IPS DF 4.7 (cell line): ENCODE results near the gene TAF4B.
"Not testable (repeated sequence)": the region's sequence is repeated elsewhere in the genome, so short reads cannot be mapped to it uniquely, and the experiment has no call there.

Experiments used
- DNase-seq: peaks from one replicate; pipeline ENCODE4 v3.0.0-alpha.2; 2013; ENCODE audit warnings: low spot score; ENCODE audit errors: extremely low read depth

TAF4B gene

DNA sequence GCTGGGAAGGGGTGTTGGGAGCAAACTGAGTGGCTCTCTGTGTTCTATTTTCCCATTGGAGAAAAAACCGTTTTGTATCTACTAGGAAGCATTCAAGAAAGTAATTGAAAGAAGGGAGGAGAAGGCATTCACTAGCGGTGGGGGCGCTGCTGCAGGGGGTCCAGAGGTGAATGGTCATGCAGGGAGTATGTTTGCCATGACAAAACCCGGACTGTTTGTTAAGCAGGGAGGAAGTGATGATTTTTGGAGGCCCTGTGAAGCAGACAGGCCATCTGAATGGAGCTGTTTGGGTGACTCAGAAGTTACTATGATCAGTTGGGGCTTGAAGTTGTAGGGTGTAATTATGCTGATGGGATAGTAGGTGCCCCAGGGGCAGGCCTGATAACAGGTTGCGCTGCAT is 7.0 kb downstream of the TAF4B start:
- DNase-seq, result no peak

DNA sequence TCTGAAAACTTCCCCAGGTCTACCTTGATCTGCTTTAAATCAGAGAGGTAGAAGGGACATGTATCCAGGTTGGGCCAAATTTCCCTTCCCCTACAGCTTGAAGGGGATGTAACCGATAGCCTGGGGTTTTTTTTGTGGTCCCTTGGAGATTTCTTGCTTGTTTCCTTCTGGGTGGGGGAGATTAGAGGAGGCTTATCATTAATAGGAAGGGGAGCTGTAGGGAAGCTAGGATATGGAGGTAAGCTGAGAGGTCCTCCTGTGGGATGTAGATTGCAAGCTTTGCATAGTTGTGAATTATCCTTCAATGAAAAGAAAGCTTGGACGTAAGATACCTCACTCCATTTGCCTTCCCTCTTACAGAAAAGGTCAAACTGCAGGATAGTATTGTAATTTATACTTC is 11.1 kb downstream of the TAF4B start:
- DNase-seq, result not testable (repeated sequence)

DNA sequence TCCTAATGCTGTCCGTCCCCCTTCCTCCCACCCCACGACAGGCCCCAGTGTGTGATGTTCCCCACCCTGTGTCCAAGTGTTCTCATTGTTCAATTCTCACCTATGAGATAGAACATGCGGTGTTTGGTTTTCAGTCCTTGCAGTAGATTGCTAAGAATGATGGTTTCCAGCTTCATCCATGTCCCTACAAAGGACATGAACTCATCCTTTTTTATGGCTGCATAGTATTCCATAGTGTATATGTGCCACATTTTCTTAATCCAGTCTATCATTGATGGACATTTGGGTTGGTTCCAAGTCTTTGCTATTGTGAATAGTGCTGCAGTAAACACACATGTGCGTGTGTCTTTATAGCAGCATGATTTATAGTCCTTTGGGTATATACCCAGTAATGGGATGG is 12.5 kb downstream of the TAF4B start:
- not testable (repeated sequence) for DNase-seq

DNA sequence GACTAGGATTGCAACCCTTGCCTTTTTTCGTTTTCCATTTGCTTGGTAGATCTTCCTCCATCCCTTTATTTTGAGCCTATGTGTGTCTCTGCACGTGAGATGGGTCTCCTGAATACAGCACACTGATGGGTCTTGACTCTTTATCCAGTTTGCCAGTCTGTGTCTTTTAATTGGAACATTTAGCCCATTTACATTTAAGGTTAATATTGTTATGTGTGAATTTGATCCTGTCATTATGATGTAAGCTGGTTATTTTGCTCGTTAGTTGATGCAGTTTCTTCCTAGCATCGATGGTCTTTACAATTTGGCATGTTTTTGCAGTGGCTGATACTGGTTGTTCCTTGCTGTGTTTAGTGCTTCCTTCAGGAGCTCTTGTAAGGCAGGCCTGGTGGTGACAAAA is 16.1 kb downstream of the TAF4B start:
- not testable (repeated sequence) for DNase-seq

DNA sequence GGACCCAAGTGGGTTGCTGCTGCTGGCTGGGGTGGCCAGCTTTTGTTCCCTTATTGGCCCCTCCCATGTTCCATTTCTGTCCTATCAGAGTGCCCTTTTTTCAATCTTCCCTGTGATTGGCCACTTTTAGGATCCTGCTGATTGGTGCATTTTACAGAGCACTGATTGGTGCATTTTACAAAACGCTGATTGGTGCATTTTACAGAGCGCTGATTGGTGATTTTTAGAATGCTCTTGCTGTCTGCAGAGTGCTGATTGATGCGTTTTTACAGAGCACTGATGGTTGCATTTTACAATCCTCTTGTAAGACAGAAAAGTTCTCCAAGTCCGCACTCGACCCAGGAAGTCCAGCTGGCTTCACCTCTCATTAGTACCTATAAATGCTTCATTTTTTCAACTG is 19.2 kb downstream of the TAF4B start:
- DNase-seq, result not testable (repeated sequence)

DNA sequence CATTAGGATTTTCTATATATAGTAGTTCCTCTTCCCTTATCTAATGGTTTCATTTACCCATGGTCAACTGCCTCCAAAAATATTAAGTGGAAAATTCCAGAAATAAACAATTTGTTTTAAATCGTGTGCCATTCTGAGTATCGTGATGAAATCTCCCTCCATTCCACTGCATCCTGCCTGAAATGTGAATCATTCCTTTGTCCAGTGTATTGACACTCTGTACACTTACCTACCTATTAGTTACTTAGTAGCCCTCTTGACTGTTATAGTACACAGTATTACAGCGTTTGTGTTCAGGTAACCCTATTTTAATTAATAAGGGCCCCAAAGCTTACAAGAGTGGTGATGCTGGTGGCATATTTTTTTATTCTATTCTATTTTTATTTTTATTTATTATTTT is 26.2 kb downstream of the TAF4B start:
- DNase-seq, result no peak

DNA sequence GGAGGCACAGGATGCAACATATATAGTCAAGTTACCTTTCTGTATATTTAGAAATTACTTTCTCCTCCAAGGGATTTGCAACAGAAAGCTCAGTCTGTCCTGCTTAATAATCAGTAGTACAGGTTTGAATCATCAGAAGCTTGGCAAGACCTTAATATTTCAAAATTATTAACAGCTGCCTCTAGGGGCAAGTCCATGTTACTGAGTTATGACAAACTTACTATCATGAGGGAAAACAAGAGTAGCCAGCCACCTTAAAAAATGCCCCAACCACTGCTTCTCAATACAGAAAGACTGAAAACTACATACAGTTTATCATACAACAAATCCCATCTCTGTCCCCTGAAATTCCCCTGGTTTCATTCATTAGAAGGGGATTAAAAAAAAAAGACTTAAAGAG is 28.6 kb downstream of the TAF4B start:
- not testable (repeated sequence) for DNase-seq

DNA sequence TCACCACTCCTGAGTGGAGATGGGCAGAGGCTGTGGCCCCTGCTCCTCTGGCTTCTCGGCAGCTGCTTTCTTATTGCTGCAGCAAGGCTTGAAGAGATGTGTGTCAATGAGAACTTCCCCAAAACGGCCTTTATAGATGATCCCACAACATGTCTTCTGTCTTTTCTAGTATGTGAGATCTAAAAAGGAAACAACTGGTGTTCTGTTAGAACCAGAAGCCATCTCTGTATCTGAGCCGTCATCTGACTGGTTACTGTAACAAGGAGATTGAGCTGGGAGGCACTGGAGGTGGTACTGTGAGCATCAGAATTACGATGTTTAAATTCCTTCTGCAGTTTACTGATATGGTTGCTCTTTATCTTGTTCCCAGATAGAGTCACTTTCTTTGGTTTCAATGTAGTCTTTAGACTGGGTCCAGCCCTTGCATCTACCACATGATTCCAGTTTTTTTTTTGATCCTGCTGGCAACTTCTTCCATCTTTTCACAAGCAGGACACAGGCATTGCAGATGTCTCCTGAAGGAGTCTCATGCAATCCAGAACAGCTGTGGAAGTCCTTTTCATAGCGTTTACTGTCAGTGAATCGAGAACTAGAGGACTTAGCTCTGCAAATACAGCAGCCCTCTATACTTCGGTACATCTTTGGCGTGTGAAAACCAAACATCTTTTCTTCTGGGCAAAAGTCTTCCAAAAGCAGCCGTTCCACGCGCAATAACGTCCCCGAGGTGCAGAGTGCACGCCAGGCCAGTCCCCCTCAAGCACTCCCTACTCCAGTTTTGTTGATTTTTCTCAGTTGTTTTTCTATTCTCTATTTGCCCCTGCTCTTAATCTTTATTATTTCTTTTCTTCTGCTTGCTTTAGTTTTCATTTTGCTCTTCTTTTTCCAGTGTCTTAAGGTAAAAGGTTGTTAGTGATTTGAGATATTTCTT is 29.7 kb downstream of the TAF4B start:
- DNase-seq, result no peak

DNA sequence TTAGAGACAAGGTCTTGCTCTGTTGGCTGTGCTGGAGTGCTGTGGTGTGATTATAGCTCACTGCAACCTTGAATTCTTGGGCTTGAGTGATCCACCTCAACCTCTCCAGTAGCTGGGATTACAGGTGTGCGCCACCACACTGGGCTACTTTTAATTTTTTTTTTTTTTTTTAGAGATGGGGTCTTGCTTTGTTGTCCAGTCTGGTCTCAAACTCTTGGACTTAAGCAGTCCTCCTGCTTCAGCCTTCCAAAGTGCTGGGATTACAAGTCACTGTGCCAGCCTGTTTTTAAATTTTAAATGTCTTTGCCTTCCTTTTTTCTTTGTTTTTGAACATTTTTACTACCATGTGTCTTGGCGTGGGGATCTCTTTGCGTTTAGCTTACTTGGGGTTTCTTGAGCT is 32.5 kb downstream of the TAF4B start:
- DNase-seq, result no peak

DNA sequence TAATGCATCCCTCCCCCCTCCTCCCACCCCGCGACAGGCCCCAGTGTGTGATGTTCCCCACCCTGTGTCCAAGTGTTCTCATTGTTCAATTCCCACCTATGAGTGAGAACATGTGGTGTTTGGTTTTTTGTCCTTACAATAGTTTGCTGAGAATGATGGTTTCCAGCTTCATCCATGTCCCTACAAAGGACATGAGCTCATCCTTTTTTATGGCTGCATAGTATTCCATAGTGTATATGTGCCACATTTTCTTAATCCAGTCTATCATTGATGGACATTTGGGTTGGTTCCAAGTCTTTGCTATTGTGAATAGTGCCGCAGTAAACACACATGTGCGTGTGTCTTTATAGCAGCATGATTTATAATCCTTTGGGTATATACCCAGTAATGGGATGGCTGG is 33.2 kb downstream of the TAF4B start:
- DNase-seq, result not testable (repeated sequence)

DNA sequence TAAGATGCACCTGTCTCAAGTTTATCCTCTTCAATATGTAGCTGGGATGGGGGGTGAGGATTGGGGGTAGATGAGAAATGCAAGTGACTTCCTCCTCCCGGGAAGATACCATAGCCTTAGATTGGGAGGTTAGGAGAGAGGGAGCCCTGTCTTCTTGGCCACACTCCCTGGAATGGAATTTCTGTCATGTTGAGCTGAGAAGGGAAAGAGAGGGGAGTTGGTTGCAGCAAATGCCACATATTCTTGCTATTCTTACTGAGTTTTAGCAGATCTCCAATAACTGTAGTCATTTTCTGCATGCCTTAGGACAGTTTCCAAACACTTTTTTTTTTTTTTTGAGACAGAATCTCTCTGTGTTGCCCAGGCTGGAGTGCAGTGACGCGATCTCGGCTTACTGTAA is 35.9 kb downstream of the TAF4B start:
- no peak for DNase-seq

DNA sequence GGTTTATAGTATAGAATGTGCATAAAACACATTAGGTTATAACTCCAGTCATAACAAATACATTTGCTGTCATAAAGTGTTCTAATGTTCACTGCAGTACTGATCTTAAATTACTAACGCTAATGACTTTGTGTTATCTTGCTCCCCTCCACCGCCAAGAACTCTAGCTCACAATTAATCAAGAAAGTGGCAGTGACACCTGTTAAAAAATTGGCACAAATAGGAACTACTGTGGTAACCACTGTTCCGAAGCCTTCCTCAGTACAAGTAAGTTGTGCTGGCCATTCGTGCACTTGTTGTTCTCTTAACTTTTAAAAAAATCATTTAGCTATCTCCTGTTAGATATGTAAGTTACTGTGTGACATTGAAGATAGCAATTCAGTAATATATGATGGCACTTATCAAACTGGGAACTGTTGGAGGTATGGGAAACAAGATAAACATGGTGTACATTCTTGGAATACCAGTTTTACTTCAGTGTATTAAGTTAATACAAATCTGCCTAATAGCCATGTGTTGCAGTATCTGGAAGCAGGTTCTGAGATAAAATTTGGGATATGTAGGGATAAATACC is 41.2 kb downstream of the TAF4B start:
- DNase-seq, result no peak

DNA sequence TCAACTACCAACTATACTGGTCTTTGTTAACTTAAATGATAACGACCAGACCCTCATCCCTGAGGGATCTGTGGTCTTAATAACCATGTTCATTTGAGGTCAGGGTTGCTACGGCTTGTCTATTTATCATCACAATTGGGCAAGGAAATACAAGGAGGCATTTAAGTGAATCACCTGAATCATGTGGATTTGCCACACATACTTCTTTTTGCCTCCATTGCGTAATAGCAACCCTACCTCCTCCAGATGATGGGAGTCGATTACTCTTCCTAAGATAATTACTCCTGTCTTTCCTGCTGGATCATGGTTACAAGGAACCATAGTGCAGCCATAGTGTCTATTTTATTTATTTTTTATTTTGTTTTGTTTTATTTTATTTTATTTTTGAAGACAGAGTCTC is 42.2 kb downstream of the TAF4B start:
- DNase-seq, result no peak

DNA sequence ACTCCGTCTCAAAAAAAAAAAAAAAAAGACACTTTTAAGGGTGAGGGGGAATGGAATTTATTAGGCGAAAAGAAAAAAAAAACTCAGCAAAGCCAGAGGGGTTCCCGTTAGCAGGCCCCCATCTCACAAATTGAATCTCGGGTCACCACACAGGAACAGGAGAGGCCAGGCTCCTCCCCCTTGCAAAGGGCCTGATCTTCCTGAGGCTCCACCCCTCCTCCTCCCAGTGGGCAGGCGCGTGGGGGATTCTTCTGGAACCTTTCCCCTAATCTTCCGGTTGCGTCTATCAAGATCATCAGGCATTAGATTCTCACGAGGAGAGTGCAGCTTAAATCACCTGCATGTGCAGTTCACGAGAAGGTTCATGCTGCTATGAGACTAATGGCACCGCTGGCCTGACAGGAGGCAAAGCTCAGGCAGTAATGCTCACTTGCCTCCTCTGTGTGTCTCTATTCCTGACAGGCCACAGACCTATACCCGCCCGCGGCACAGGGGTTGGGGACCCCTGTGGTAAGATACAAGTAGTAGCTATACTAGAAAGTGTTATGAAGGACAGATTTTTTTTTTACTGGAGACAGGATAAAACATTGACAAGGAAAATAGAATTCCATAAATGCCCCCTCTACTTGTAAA is 45.8 kb downstream of the TAF4B start:
- no peak for DNase-seq

DNA sequence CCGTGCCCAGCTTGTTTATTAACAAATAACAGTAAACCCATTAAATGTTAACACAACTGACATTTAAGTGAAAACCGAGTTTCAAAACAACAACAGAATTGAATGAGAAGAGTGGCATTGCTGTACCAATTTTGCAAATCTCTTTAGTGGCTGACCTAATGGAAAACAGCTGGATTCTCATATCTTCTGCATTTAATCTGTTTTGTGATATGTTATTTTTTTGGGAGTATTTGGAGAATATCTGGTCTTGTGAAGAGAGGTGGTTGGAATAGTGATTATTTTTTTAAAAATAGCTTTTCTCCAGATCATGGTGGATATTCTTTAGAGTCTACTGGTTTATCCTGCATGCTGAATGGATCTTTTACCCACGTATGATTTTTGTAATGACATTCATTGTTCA is 51.1 kb downstream of the TAF4B start:
- no peak for DNase-seq

DNA sequence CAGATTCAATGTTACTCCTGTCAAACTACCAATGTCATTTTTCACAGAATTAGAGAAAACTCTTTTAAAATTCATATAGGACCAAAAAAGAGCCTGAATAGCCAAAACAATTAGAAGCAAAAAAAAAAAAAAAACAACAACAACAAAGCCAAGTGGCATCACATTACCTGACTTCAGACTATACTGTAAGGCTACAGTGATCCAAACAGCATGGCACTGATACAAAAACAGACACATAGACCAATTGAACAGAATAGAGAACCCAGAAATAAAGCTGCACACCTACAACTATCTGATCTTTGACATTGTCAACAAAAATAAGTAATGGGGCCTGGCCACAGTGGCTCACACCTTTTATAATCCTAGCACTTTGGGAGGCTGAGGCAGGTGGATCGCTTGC is 53.2 kb downstream of the TAF4B start:
- no peak for DNase-seq

DNA sequence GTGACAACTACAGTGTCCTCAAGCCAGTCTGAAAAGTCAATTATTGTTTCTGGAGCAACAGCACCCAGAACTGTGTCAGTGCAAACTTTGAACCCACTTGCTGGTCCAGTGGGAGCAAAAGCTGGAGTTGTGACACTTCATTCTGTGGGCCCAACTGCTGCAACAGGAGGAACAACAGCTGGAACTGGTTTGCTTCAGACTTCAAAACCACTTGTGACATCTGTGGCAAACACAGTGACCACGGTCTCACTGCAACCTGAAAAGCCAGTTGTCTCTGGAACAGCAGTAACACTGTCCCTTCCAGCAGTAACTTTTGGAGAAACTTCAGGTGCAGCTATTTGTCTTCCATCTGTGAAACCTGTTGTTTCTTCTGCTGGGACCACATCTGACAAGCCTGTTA is 59.8 kb downstream of the TAF4B start:
- DNase-seq, result no peak

DNA sequence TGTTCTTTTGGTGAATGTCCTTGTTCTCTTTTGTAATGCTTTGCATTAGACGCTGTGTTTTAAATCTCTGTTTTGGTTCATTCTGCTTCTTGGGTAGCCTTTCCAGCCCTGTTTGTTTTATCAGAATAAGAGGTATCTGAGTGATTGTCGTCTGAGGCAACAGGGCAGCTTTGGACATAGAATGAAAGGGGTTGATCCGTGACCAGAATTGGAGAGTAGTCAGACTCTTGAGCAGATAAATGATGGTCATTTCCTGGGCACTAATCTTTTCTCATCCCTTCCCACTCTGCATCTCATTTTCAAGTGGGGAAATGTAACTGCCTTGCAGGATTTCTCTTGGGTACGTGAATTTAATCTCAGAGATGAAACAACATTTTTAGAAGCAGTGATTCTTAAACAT is 61.4 kb downstream of the TAF4B start:
- DNase-seq, result no peak

DNA sequence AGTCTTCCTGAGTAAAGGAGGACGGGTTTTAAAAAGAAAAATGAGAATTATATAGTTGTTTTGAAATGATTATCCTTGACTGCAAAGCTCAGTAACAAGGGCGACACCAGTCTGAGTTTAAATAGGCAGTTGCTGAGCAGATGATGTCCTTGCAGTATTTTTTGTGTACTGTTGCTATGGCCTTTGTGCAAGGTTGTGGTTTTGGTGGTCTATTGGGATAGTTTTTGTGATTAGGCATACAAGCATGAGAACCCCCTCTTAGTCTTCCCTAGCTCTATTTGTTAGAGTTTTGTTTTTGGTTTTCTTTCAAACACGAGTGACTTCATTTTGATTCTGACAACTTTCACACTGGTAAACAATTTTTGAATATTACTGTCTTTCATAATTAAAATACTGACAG is 64.1 kb downstream of the TAF4B start:
- no peak for DNase-seq

DNA sequence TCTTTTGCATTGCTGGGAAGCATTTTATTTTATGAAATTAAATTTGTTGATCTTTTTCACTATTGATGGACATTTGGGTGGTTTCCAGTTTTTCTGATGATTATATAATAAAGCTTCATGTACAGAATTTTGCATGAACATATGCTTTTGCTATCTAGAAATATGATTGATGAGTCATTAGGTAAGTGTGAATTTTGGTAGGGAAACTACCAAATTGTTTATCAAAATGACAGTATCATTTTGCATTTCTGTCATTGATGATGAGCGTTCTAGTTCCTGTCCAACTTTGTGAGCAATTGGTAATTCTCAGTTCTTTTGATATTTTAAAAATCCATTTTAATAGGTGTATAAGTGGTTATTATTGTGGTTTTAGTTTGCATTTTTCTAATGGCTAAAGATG is 67.7 kb downstream of the TAF4B start:
- no peak for DNase-seq

DNA sequence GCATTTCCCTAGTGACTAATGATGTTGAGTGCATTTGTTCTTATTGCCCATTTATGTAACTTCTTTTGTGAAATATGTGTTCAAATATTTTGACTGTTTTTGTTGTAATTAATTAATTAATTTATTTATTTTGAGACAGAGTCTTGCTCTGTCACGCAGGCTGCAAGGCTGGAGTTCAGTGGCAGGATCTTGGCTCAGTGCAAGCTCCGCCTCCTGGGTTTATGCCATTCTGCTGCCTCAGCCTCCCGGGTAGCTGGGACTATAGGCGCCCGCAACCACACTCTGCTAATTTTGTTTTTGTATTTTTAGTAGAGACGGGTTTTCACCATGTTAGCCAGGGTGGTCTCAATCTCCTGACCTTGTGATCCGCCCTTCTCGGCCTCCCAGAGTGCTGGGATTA is 71.9 kb downstream of the TAF4B start:
- no peak for DNase-seq

DNA sequence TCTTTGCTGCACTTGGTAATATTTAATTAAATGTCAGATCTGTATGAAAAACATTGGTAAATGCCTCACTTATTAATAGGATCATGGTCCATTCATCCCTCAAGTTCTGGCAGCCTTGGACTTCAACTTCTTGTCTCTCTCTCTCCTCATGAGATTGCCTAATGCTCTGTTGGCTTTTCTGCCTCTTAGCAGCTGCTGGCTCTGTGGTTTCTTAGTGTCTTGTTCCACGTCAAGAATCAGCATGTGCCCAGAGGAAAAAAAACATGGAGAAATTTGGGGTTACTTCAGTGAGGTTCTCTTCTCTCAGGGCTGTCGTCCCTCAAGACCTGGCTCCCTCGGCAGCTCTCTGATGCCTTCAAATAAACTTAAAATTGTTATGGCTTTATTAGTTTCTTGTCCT is 75.4 kb downstream of the TAF4B start:
- DNase-seq, result no peak

DNA sequence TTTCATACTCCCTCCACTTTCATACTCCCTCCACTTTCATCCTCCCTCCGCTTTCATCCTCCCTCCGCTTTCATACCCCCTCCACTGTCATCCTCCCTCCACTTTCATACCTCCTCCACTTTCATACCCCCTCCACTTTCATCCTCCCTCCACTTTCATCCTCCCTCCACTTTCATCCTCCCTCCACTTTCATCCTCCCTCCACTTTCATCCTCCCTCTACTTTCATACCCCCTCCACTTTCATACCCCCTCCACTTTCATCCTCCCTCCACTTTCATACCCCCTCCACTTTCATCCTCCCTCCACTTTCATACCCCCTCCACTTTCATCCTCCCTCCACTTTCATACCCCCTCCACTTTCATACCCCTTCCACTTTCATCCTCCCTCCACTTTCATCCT is 77.0 kb downstream of the TAF4B start:
- DNase-seq, result not testable (repeated sequence)
